K562 (cell line): ENCODE data around the gene PGGHG. TPM values are rescaled to one million over a fixed set of nuclear protein-coding genes. Genes with fewer than 3 reads are reported as not detected.
A peak's percentile ranks its signal among the peaks of the same experiment; 100 is the strongest.

Experiments used
- ARID1B ChIP-seq: fragments of 450-650 bp; IDR thresholded peaks from 2 replicates; pipeline ENCODE4 v1.6.1; 2016; ENCODE audit warnings: antibody characterized with exemption, mild to moderate bottlenecking, inconsistent platforms
- ATF3 ChIP-seq, 2 experiments: fragments of 450-650 bp in 1 of 2; sonication (generic) in 1 of 2; formaldehyde crosslinking in 1 of 2; IDR thresholded peaks in 1 of 2; conservative IDR thresholded peaks in 1 of 2; 2 replicates each; pipeline versions ENCODE4 v1.6.1 to v1.8.1; 2016 to 2023; ENCODE audit warnings: mild to moderate bottlenecking in 2 of 2, moderate library complexity in 2 of 2, inconsistent platforms in 1 of 2, missing genetic modification reagents in 1 of 2
- CBX2 ChIP-seq: fragments of 200-600 bp; sonication (generic); IDR thresholded peaks from one replicate; pipeline ENCODE4 v1.6.1; 2012; ENCODE audit warnings: mild to moderate bottlenecking, low read length, inconsistent platforms; ENCODE audit not compliant: insufficient read depth, poor library complexity, severe bottlenecking
- ESRRA ChIP-seq: fragments of 450-650 bp; IDR thresholded peaks from 2 replicates; pipeline ENCODE4 v1.6.1; 2014; ENCODE audit warnings: low read depth, mild to moderate bottlenecking, moderate library complexity, borderline replicate concordance
- FOXA1 ChIP-seq: fragments of 450-650 bp; IDR thresholded peaks from 2 replicates; pipeline ENCODE4 v1.6.1; 2016; ENCODE audit warnings: mild to moderate bottlenecking, borderline replicate concordance
- GTF2A2 ChIP-seq: IDR thresholded peaks from 2 replicates; pipeline ENCODE4 v1.6.1; 2016; ENCODE audit warnings: mild to moderate bottlenecking, missing genetic modification characterization, missing compliant biosample characterization
- HIVEP1 ChIP-seq: fragments of 250-450 bp; sonication (Bioruptor Pico); IDR thresholded peaks from 2 replicates; pipeline ENCODE4 v1.4.0; 2020; ENCODE audit warnings: mild to moderate bottlenecking
- LEF1 ChIP-seq: fragments of 450-650 bp; IDR thresholded peaks from 2 replicates; pipeline ENCODE4 v1.6.1; 2016; ENCODE audit warnings: mild to moderate bottlenecking
- MNT ChIP-seq, 2 experiments: fragments of 450-650 bp; conservative IDR thresholded peaks; 2 replicates each; pipeline ENCODE4 v1.6.1; 2017; ENCODE audit warnings: mild to moderate bottlenecking in 2 of 2, moderate library complexity in 2 of 2
- MTA3 ChIP-seq: fragments of 450-650 bp; formaldehyde crosslinking; IDR thresholded peaks from 2 replicates; pipeline ENCODE4 v1.6.1; 2017; ENCODE audit warnings: mild to moderate bottlenecking, borderline replicate concordance
- NR2C2 ChIP-seq, 2 experiments: fragments of 200-800 bp in 1 of 2; sonication (Bioruptor generic) in 1 of 2; sonication (generic) in 1 of 2; formaldehyde crosslinking in 1 of 2; IDR thresholded peaks; 2 replicates each; pipeline versions ENCODE4 v1.6.1 to v1.8.0; 2016 to 2022; ENCODE audit warnings: mild to moderate bottlenecking in 1 of 2, missing compliant biosample characterization in 1 of 2, missing genetic modification characterization in 1 of 2, missing genetic modification reagents in 1 of 2
- POU5F1 ChIP-seq: fragments of 150-350 bp; IDR thresholded peaks from 2 replicates; pipeline ENCODE4 v1.6.1; 2014; ENCODE audit warnings: borderline replicate concordance, low read length, low read depth, mild to moderate bottlenecking; ENCODE audit not compliant: partially characterized antibody
- SLC30A9 ChIP-seq: fragments of 250-450 bp; sonication (Bioruptor Pico); IDR thresholded peaks from 2 replicates; pipeline ENCODE4 v1.8.0; 2022; ENCODE audit warnings: mild to moderate bottlenecking, moderate library complexity
- SMARCA4 ChIP-seq: fragments of 450-650 bp; IDR thresholded peaks from 2 replicates; pipeline ENCODE4 v1.6.1; 2016
- SPI1 ChIP-seq: IDR thresholded peaks from 2 replicates; pipeline ENCODE4 v1.6.1; 2011; ENCODE audit warnings: low read depth, low read length, control low read depth, borderline replicate concordance
- TARDBP ChIP-seq: fragments of 450-650 bp; IDR thresholded peaks from 2 replicates; pipeline ENCODE4 v1.6.1; 2016
- TBL1XR1 ChIP-seq, 2 experiments: IDR thresholded peaks; 2 replicates each; pipeline ENCODE4 v1.6.1; 2012; ENCODE audit warnings: improper control_type of control experiment in 2 of 2, low read length in 2 of 2, mild to moderate bottlenecking in 1 of 2
- ZBTB11 ChIP-seq, 3 experiments: fragments of 200-800 bp in 1 of 3; fragments of 250-450 bp in 1 of 3; fragments of 450-650 bp in 1 of 3; sonication (Bioruptor Pico) in 1 of 3; sonication (Bioruptor generic) in 1 of 3; formaldehyde crosslinking in 1 of 3; IDR thresholded peaks; 2 replicates each; pipeline versions ENCODE4 v1.6.1 to v1.8.0; 2016 to 2022; ENCODE audit warnings: mild to moderate bottlenecking in 2 of 3, missing genetic modification characterization in 2 of 3, missing compliant biosample characterization in 1 of 3, moderate library complexity in 1 of 3
- ZFX ChIP-seq: sonication (generic); formaldehyde crosslinking; IDR thresholded peaks from 2 replicates; pipeline ENCODE4 v1.8.0; 2022; ENCODE audit warnings: mild to moderate bottlenecking, missing genetic modification reagents, moderate library complexity
- ZKSCAN8 ChIP-seq: fragments of 200-800 bp; sonication (Bioruptor generic); IDR thresholded peaks from 2 replicates; pipeline ENCODE4 v1.6.1; 2016; ENCODE audit warnings: missing genetic modification characterization, missing compliant biosample characterization
- ZNF174 ChIP-seq: fragments of 250-450 bp; sonication (Bioruptor Pico); IDR thresholded peaks from 2 replicates; pipeline ENCODE4 v1.4.0; 2020; ENCODE audit warnings: mild to moderate bottlenecking
- polyA plus RNA-seq, 8 experiments: library from polyadenylated mRNA; depleted of rRNA in 4 of 8; stranded (reverse) in 5 of 8; unstranded in 3 of 8; fragments of >200 nt; fragmentation: Nextera tagmentation in 2 of 8; fragmentation: Illumina TruSeq in 1 of 8; extraction: Ambion mirVana in 2 of 8; extraction: Trizol in 1 of 8; gene quantifications; 2 replicates each; pipeline versions ENCODE4 v1.2.1 to v1.2.3, GENCODE V29; 2011 to 2014; ENCODE audit warnings: inconsistent platforms in 1 of 8, missing spikeins in 1 of 8
- total RNA-seq, 7 experiments: library from RNA; depleted of rRNA in 6 of 7; stranded (reverse); fragments of >200 nt in 6 of 7; fragmentation: Illumina TruSeq in 2 of 7; extraction: Trizol in 2 of 7; gene quantifications; 2 replicates each; pipeline versions ENCODE4 v1.2.1 to v1.2.3, GENCODE V29; 2011 to 2021; ENCODE audit warnings: low replicate concordance in 1 of 7

PGGHG gene
- total and polyA plus RNA-seq, 9 of the 15 experiments (the other 6 are each of a cell fraction or from before 2014, with no cell fraction given) = 0.38 to 85.1 (median 18.1) TPM

- TF ChIP-seq ZBTB11 (CRISPR knock-in tag; IDR thresholded peaks at IDR 0.05) (peak in 1 of 3 experiments; percentile 70; a peak in 1 of 6 replicates), ATF3 (IDR thresholded peaks at IDR 0.05) (peak; percentile 97), ATF3 (CRISPR knock-in tag; conservative IDR thresholded peaks at IDR 0.05) (no peak), SLC30A9 (CRISPR knock-in tag) (no peak), CBX2 (no peak), MTA3 (peak; percentile 77), ZKSCAN8 (CRISPR knock-in tag) (no peak), SMARCA4 (no peak), ZNF174 (no peak), TBL1XR1 (IDR thresholded peaks at IDR 0.05; ENCODE audit: low read length in 2 of 2) (no peak), ZFX (peak; percentile 43), POU5F1 (no peak), ARID1B (peak; percentile 45; the same call in 1 of the 2 replicates), ESRRA (0 out of 2 replicates have a peak, but pooled peaks have one; percentile 17), SPI1 (peak; percentile 95), GTF2A2 (tag) (peak; percentile 35; the same call in 1 of the 2 replicates), TARDBP (peak; percentile 65; the same call in 1 of the 2 replicates), FOXA1 (no peak), LEF1 (peak; percentile 41; the same call in 1 of the 2 replicates), HIVEP1 (CRISPR knock-in tag) (no peak), MNT (conservative IDR thresholded peaks at IDR 0.05) (peak in 1 of 2 experiments; percentile 54; a peak in 1 of 4 replicates), NR2C2 (CRISPR knock-in tag; IDR thresholded peaks at IDR 0.05) (no peak), NR2C2 (tag; IDR thresholded peaks at IDR 0.05) (peak; percentile 74)
Observed at GRCh38 chr11:326842-327580, 38.1 kb downstream of the PGGHG start (continued).
